Heart left ventricle (tissue), 16 donors: ENCODE data around the gene RPS3A. TPM values are rescaled to one million over a fixed set of nuclear protein-coding genes. Genes with fewer than 3 reads are reported as not detected.

ENCODE experiments used
- ATAC-seq, 4 donors: fragments of 200-7000 bp; cut with Tn5 transposase; one replicate each; pipeline ENCODE4 v1.9.1; 2020 to 2022; ENCODE audit warnings: moderate library complexity in 4 of 4, mild to moderate bottlenecking in 3 of 4, moderate number of reproducible peaks in 1 of 4
- DNase-seq, 5 donors: peaks; one replicate each; pipeline ENCODE4 v3.0.0-alpha.2; 2020
- H3K27ac ChIP-seq, 12 donors: fragments of 200-600 bp; sonication (generic) in 4 of 12; one replicate each; pipeline versions ENCODE4 v1.5.0 to v1.8.0; 2016 to 2022; ENCODE audit warnings: mild to moderate bottlenecking in 2 of 12
- H3K27me3 ChIP-seq, 9 donors: fragments of 200-600 bp; sonication (generic) in 2 of 9; one replicate each; pipeline versions ENCODE4 v1.5.1 to v1.8.0; 2016 to 2022; ENCODE audit warnings: mild to moderate bottlenecking in 3 of 9
- H3K36me3 ChIP-seq, 9 donors: fragments of 200-600 bp; sonication (generic) in 2 of 9; one replicate each; pipeline versions ENCODE4 v1.5.0 to v1.8.0; 2018 to 2022; ENCODE audit warnings: mild to moderate bottlenecking in 2 of 9
- H3K4me1 ChIP-seq, 12 donors: fragments of 200-600 bp; sonication (generic) in 4 of 12; one replicate each; pipeline versions ENCODE4 v1.5.0 to v1.8.0; 2016 to 2022; ENCODE audit warnings: mild to moderate bottlenecking in 3 of 12
- H3K4me3 ChIP-seq, 12 donors: fragments of 200-600 bp; sonication (generic) in 4 of 12; one replicate each; pipeline versions ENCODE4 v1.5.0 to v1.8.0; 2017 to 2022; ENCODE audit warnings: mild to moderate bottlenecking in 9 of 12, moderate library complexity in 4 of 12
- H3K9me3 ChIP-seq, 12 donors: fragments of 200-600 bp; sonication (generic) in 4 of 12; one replicate each; pipeline versions ENCODE4 v1.5.0 to v1.8.0; 2016 to 2022; ENCODE audit warnings: mild to moderate bottlenecking in 1 of 12
- POLR2A ChIP-seq, 2 donors: fragments of 450-650 bp; IDR thresholded peaks; one replicate each; pipeline ENCODE4 v1.6.1; 2017; ENCODE audit warnings: antibody characterized with exemption in 2 of 2, mild to moderate bottlenecking in 2 of 2, moderate library complexity in 2 of 2
- WGBS, 4 donors: extraction: QIAGEN DNeasy Blood & Tissue Kit in 2 of 4; methylation state at CpG; one replicate each; pipeline versions ENCODE4 v1.1.5 to v1.1.7; 2013 to 2018; 5-methylcytosine and 5-hydroxymethylcytosine counted together
- intact Hi-C, 10 donors: fragments of 100-400 bp; cut with DNase I; formaldehyde crosslinking; loops; one replicate each; pipeline versions ENCODE4 v1.11.1 to v1.14.2; 2022
- polyA plus RNA-seq, 2 donors: library from polyadenylated mRNA; stranded (reverse); fragments of 200-250 nt; gene quantifications; one replicate each; pipeline ENCODE4 v1.2.3, GENCODE V29; 2013
- total RNA-seq, 9 donors: library from RNA; depleted of rRNA in 2 of 9; stranded (reverse); fragments of >200 nt in 2 of 9; fragmentation: NEBNext Ultra II Directional in 3 of 9; extraction: Animal tissue kit (Norgen Biotek cat#: 25700) in 3 of 9; gene quantifications; one replicate each; pipeline versions ENCODE4 v1.1.0 to v1.2.4, GENCODE V29; 2016 to 2023
- TF ChIP-seq, protein P1 (sequence below), 12 donors: fragments of 200-600 bp; sonication (generic) in 4 of 12; IDR thresholded peaks; one replicate each; pipeline versions ENCODE4 v1.5.0 to v1.8.0; 2018 to 2022; ENCODE audit warnings: antibody characterized with exemption in 12 of 12, mild to moderate bottlenecking in 5 of 12
- donor health status: ischemic (EF 13 %, LVEDD 7.1; RV severe dilation, severe dysfunction).
- donor health status: healthy with polysubstance abuse.
- donor health status: DM: no; HTN: yes; CAD: no.
- donor health status: DM: no; HTN: no; CAD: no.
- donor health status: ischemic (EF 25% LVEDD 6.9; RV normal size, moderate dysfunction).
- donor health status: ischemic (EF 25% LVEDD 5.7; RV mildly dilated, moderate dysfunction).
- donor health status: healthy.
- donor health status: DM: yes; HTN: yes; CAD: no.
- donor health status: ischemic (EF 35%, LVEDD 5.7; RV mildly dilated, moderate dysfunction).
- donor health status: nonischemic (EF 11% LVEDD 7.7; RV severe dilation, severe dysfunction).
- donor health status: DM: yes; HTN: yes; CAD: no.
- donor health status: PGD.
- donor health status: ischemic (EF 29% LVEDD 5.4; RV normal size, mild dysfunction).
- donor health status: nonischemic (EF 23%, LVEDD 6.1; RV moderate dilation, normal function).

RPS3A gene
- total and polyA plus RNA-seq, 11 donors, result 726 to 2,393 (median 1,064) TPM

DNA sequence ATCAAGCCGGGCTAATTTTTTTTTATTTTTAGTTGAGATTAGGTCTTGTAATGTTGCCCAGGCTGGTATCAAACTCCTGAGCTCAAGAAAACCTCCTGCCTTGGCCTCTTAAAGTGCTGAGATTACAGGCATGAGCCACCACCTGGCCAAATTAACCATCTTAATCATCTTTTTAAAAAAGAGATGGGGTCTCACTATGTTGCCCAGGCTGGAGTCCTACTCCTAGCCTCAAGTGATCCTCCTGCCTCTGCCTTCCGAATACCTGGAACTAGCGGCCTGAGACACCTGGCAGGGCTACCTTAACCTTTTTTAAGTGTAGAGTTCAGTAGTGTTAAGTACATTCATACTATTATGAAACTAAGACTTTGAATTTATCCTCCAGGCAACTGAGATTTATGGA lies 1.7 kb upstream of the RPS3A start:
- no peak for DNase-seq
- Histone ChIP-seq H3K9me3 (no peaks in the 10 kb centered on the region), H3K4me3 (no peak overlapping the region), H3K27ac (peak overlapping the region in 1 of 12 donors; percentile 95), H3K36me3 (peaks cover 0 to 26% (median 23%) of the 10 kb centered on the region in 9 donors), H3K27me3 (no peaks in the 10 kb centered on the region), H3K4me1 (peaks cover 3 to 33% (median 17%) of the 10 kb centered on the region in 12 donors)
- 93 to 99% (median 95%) methylated on average over 3 of the region's 3 CpGs for WGBS, 4 donors
- intact Hi-C loops, result loop anchor here in 1 of 10 donors (5.0 kb wide), 1 partner anchor 80 kb away; the partner anchor contains the start of gene LRBA
- no peak for ATAC-seq
- no peak for TF ChIP-seq POLR2A (IDR thresholded peaks at IDR 0.05)
- TF ChIP-seq, protein P1, sequence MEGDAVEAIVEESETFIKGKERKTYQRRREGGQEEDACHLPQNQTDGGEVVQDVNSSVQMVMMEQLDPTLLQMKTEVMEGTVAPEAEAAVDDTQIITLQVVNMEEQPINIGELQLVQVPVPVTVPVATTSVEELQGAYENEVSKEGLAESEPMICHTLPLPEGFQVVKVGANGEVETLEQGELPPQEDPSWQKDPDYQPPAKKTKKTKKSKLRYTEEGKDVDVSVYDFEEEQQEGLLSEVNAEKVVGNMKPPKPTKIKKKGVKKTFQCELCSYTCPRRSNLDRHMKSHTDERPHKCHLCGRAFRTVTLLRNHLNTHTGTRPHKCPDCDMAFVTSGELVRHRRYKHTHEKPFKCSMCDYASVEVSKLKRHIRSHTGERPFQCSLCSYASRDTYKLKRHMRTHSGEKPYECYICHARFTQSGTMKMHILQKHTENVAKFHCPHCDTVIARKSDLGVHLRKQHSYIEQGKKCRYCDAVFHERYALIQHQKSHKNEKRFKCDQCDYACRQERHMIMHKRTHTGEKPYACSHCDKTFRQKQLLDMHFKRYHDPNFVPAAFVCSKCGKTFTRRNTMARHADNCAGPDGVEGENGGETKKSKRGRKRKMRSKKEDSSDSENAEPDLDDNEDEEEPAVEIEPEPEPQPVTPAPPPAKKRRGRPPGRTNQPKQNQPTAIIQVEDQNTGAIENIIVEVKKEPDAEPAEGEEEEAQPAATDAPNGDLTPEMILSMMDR (IDR thresholded peaks at IDR 0.05), result no peak

DNA sequence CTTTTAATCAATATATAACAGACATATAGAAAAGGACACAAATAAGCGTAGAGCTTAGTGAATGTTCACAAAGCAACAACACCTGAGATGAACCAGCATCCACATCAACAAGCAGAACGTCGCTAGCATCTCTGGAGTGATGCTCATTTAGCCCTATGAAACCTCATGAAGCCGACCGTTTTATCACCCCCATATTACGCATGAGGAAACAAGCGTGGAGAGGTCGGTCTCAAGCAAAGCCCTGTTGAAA lies 524 bp upstream of the RPS3A start:
- Histone ChIP-seq H3K27me3 (no peaks in the 10 kb centered on the region), H3K4me3 (peak overlapping the region in 11 of 12 donors; percentile 18 to 87 (median 77)), H3K9me3 (no peaks in the 10 kb centered on the region), H3K4me1 (peaks cover 3 to 39% (median 17%) of the 10 kb centered on the region in 12 donors), H3K36me3 (peaks cover 3 to 37% (median 35%) of the 10 kb centered on the region in 9 donors), H3K27ac (peak overlapping the region in 6 of 12 donors; percentile 14 to 95 (median 74))
- TF ChIP-seq, protein P1 (IDR thresholded peaks at IDR 0.05), result no peak
- no peak for TF ChIP-seq POLR2A (IDR thresholded peaks at IDR 0.05)
- DNase-seq (no peak), ATAC-seq (peak in 3 of 4 donors; percentile 3 to 14 (median 5))
- WGBS, 4 donors, result 16 to 21% (median 19%) methylated on average over 8 of the region's 8 CpGs
- intact Hi-C loops, result loop anchor here in 1 of 10 donors (5.0 kb wide), 1 partner anchor 82 kb away; the partner anchor contains the start of gene LRBA

DNA sequence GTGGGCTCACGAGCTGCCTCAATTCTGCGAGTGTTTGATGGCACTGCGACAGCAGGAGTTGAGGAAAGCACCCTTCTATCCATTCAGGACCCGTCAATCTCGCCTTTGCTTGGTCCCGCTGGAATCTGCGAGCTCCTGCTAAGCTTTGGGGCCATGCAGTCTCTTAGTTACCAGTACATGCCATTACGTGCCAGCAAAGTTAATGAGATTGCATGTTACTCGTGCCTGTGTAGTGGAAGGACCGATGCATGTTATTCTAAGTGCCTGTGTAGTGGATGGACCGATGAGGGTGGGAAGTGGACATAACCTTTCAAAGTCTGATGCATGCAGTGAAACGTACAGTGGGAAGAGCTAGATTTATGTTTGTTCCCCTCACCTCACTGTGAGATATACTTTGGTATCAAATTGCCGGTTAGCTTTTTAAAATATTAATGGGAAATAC lies 569 bp downstream of the RPS3A start:
- ATAC-seq, result peak; percentile 13 to 41 (median 34)

DNA sequence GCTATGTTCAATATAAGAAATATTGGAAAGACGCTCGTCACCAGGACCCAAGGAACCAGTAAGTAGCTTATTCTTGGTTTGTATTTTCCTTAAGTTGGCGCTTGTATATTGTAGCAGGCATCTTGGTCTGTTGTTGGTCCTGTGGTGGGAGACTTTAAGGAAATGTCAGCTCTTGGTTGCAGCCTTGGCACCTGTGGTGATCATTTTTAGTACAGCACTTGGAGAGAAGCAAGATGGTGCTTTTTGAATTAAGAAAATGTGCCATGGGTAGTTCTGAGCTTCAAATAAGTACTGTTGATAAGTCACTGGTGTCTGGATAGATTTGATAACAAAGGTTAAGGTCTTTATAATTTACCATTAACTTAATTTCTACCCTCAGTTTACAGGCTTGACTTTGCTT lies 1.1 kb downstream of the RPS3A start:
- Histone ChIP-seq H3K27ac (peak overlapping the region in 7 of 12 donors; percentile 81 to 95 (median 89)), H3K4me1 (peaks cover 3 to 39% (median 17%) of the 10 kb centered on the region in 12 donors), H3K9me3 (no peaks in the 10 kb centered on the region), H3K27me3 (no peaks in the 10 kb centered on the region), H3K36me3 (peaks cover 3 to 53% (median 50%) of the 10 kb centered on the region in 9 donors), H3K4me3 (peak overlapping the region; percentile 58 to 87 (median 76))
- 13 to 16% (median 16%) methylated on average over 3 of the region's 3 CpGs for WGBS, 4 donors
- DNase-seq (no peak), ATAC-seq (no peak)
- TF ChIP-seq POLR2A (IDR thresholded peaks at IDR 0.05), result no peak
- TF ChIP-seq, protein P1 (IDR thresholded peaks at IDR 0.05), result no peak
- intact Hi-C loops, result no loop called here

More for the DNA sequence above, 569 bp downstream of the RPS3A start:
- intact Hi-C loops, result loop anchor here in 1 of 10 donors (5.0 kb wide), 1 partner anchor 83 kb away; the partner anchor contains the start of gene LRBA
- TF ChIP-seq, protein P1 (IDR thresholded peaks at IDR 0.05), result no peak
- no peak for TF ChIP-seq POLR2A (IDR thresholded peaks at IDR 0.05)
- peak overlapping the region; percentile 58 to 87 (median 76) for H3K4me3 ChIP-seq
- H3K36me3 ChIP-seq, result peaks cover 3 to 48% (median 45%) of the 10 kb centered on the region in 9 donors
- no peaks in the 10 kb centered on the region for H3K9me3 ChIP-seq
- 0 to 1% (median 0%) methylated on average over 11 to 13 of the region's 13 CpGs for WGBS, 4 donors
- DNase-seq, result no peak
- peaks cover 3 to 39% (median 17%) of the 10 kb centered on the region in 12 donors for H3K4me1 ChIP-seq
- H3K27ac ChIP-seq, result peak overlapping the region; percentile 68 to 95 (median 81)
- H3K27me3 ChIP-seq, result no peaks in the 10 kb centered on the region
